ENCODE measurements around the gene SDK1.

Gene SDK1

GRCh38 chr7:3469641-3470040 lies 168.6 kb downstream of the SDK1 start:
- no peak for DNase-seq

GRCh38 chr7:3480197-3480596 lies 179.1 kb downstream of the SDK1 start:
- DNase-seq = no peak

- DNase-seq = no peak
Measured at GRCh38 chr7:3481435-3481834, 180.4 kb downstream of the SDK1 start.

GRCh38 chr7:3482147-3482921 lies 181.3 kb downstream of the SDK1 start:
- DNase-seq = no peak

- DNase-seq = no peak
Measured at GRCh38 chr7:3486841-3487240, 185.8 kb downstream of the SDK1 start.

GRCh38 chr7:3488829-3489228 lies 187.8 kb downstream of the SDK1 start:
- no peak for DNase-seq

- no peak for DNase-seq
Measured at GRCh38 chr7:3493499-3493898, 192.4 kb downstream of the SDK1 start.

GRCh38 chr7:3494947-3495346 lies 193.9 kb downstream of the SDK1 start:
- no peak for DNase-seq

- no peak for DNase-seq
Measured at GRCh38 chr7:3495530-3495929, 194.5 kb downstream of the SDK1 start.

GRCh38 chr7:3495954-3496353 lies 194.9 kb downstream of the SDK1 start:
- no peak for DNase-seq

- no peak for DNase-seq
Measured at GRCh38 chr7:3497796-3498195, 196.7 kb downstream of the SDK1 start.

- no peak for DNase-seq
Measured at GRCh38 chr7:3501671-3502070, 200.6 kb downstream of the SDK1 start.

GRCh38 chr7:3504384-3504783 lies 203.3 kb downstream of the SDK1 start:
- DNase-seq = no peak

GRCh38 chr7:3510101-3511020 lies 209.3 kb downstream of the SDK1 start:
- DNase-seq = no peak

- no peak for DNase-seq
Measured at GRCh38 chr7:3517344-3517743, 216.3 kb downstream of the SDK1 start.

- DNase-seq = no peak
Measured at GRCh38 chr7:3518546-3518945, 217.5 kb downstream of the SDK1 start.

GRCh38 chr7:3520206-3520605 lies 219.2 kb downstream of the SDK1 start:
- DNase-seq = no peak

- no peak for DNase-seq
Measured at GRCh38 chr7:3527496-3528124, 226.6 kb downstream of the SDK1 start.

- no peak for DNase-seq
Measured at GRCh38 chr7:3533040-3533439, 232.0 kb downstream of the SDK1 start.

GRCh38 chr7:3537210-3537875 lies 236.3 kb downstream of the SDK1 start:
- DNase-seq = no peak

- DNase-seq = no peak
Measured at GRCh38 chr7:3538041-3538440, 237.0 kb downstream of the SDK1 start.

GRCh38 chr7:3540456-3541220 lies 239.6 kb downstream of the SDK1 start:
- DNase-seq = no peak
